ENCODE results near the gene GIMD1.
A peak's percentile ranks its signal among the peaks of the same experiment; 100 is the strongest.
"Not testable (repeated sequence)": the region's sequence is repeated elsewhere in the genome, so short reads cannot be mapped to it uniquely, and the experiment has no call there.

Gene GIMD1

GRCh38 chr4:106368678-106369077 lies at the start of gene GIMD1:
Gene GIMD1, minus strand, starts transcription at chr4:106368778. Its CDS starts 1,343 bp downstream, at chr4:106367435.
- no peak for DNase-seq (ENCODE audit: low spot score)

- peak; percentile 26 for DNase-seq (ENCODE audit: low spot score)
Observed at GRCh38 chr4:106414366-106414765, 45.8 kb upstream of the GIMD1 start.

- no peak for DNase-seq (ENCODE audit: low spot score)
Observed at GRCh38 chr4:106409901-106410889, 41.6 kb upstream of the GIMD1 start.

- not testable (repeated sequence) for DNase-seq (ENCODE audit: low spot score)
Observed at GRCh38 chr4:106408004-106408403, 39.4 kb upstream of the GIMD1 start.

GRCh38 chr4:106401157-106401556 lies 32.6 kb upstream of the GIMD1 start:
- DNase-seq (ENCODE audit: low spot score) = no peak

GRCh38 chr4:106398898-106399297 lies 30.3 kb upstream of the GIMD1 start:
- DNase-seq (ENCODE audit: low spot score) = not testable (repeated sequence)

- no peak for DNase-seq (ENCODE audit: low spot score)
Observed at GRCh38 chr4:106395582-106395981, 27.0 kb upstream of the GIMD1 start.

GRCh38 chr4:106385853-106386393 lies 17.3 kb upstream of the GIMD1 start:
- DNase-seq (ENCODE audit: low spot score) = no peak

- no peak for DNase-seq (ENCODE audit: low spot score)
Observed at GRCh38 chr4:106384878-106385277, 16.3 kb upstream of the GIMD1 start.

- no peak for DNase-seq (ENCODE audit: low spot score)
Observed at GRCh38 chr4:106380179-106380578, 11.6 kb upstream of the GIMD1 start.

- no peak for DNase-seq (ENCODE audit: low spot score)
Observed at GRCh38 chr4:106373026-106373425, 4.4 kb upstream of the GIMD1 start.

GRCh38 chr4:106371161-106371560 lies 2.6 kb upstream of the GIMD1 start:
- DNase-seq (ENCODE audit: low spot score) = no peak

- no peak for DNase-seq (ENCODE audit: low spot score)
Observed at GRCh38 chr4:106370214-106370613, 1.6 kb upstream of the GIMD1 start.

- peak; percentile 78 for DNase-seq (ENCODE audit: low spot score)
Observed at GRCh38 chr4:106369456-106370060, 980 bp upstream of the GIMD1 start.

GRCh38 chr4:106367072-106367471 lies 1.5 kb downstream of the GIMD1 start:
- no peak for DNase-seq (ENCODE audit: low spot score)

GRCh38 chr4:106366026-106366425 lies 2.6 kb downstream of the GIMD1 start:
- peak; percentile 56 for DNase-seq (ENCODE audit: low spot score)

- peak; percentile 90 for DNase-seq (ENCODE audit: low spot score)
Observed at GRCh38 chr4:106365613-106366012, 3.0 kb downstream of the GIMD1 start.

GRCh38 chr4:106364282-106364681 lies 4.3 kb downstream of the GIMD1 start:
- no peak for DNase-seq (ENCODE audit: low spot score)

GRCh38 chr4:106362086-106362825 lies 6.3 kb downstream of the GIMD1 start:
- DNase-seq (ENCODE audit: low spot score) = no peak

- DNase-seq (ENCODE audit: low spot score) = peak; percentile 74
Observed at GRCh38 chr4:106358899-106359298, 9.7 kb downstream of the GIMD1 start.

GRCh38 chr4:106355193-106355592 lies 13.4 kb downstream of the GIMD1 start:
- DNase-seq (ENCODE audit: low spot score) = no peak

GRCh38 chr4:106353786-106354185 lies 14.8 kb downstream of the GIMD1 start:
- no peak for DNase-seq (ENCODE audit: low spot score)

All from kidney tubule cell (primary cell).